Fibroblast of skin of scalp (primary cell): ENCODE data around the gene RPS15A. TPM values are rescaled to one million over a fixed set of nuclear protein-coding genes. Genes with fewer than 3 reads are reported as not detected.

Experiments used
- DNase-seq: peaks from one replicate; pipeline ENCODE4 v3.0.0-alpha.2; 2013
- polyA plus RNA-seq, 2 experiments: library from polyadenylated mRNA; unstranded; fragments of 120-200 nt; gene quantifications; one replicate each; pipeline ENCODE4 v1.2.1, GENCODE V29; 2013; ENCODE audit not compliant: insufficient read length in 2 of 2

RPS15A gene
- 1,469 TPM for polyA plus RNA-seq (2013, experiment 1 of 2; ENCODE audit: insufficient read length)
- 1,411 TPM for polyA plus RNA-seq (2013, experiment 2 of 2; ENCODE audit: insufficient read length)

DNA sequence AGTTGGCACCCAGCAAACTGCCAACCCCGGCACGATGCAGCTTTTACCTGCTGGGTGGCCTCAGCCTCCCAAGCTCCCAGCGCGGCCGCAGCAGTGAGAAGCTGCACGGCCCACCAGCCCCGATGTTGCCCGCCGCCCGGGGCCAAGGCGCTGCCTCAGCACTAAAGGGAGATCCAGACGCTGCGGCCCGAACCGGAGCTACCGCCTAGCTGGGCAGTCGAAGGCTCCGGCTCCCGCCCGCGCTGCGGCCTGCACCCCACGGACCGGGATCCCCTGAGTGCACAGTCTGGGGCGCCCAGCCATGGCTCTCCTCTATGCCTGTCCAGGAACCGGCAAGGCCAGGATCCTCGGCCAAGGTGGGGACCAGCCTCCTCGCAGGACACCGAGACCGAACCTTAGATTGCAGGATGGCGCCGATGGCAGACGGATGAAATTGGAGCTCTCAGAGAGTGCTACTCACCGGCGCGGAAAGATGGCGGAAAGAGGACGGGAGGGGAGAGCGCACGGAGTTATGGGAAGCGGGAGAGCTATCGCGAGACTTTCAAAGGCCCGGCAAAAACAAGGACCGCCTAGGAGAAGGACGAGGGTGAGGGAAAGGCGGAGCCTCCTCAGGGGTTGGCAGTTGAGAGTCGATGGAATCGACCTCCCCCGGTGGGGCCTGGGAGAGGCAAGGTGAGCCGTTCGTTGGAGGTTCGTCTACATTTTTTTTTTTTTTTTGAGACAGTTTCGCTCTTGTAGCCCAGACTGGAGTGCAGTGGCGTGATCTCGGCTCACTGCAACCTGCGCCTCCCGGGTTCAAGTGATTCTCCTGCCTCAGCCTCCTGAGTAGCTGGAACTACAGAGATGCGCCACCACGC, at the start of gene RPS15A:
TSS of gene RPS15A (minus strand) at position 485 of the 857 bp plus-strand sequence. CDS start 1,221 bp downstream, outside the sequence.
- DNase-seq = peak; percentile 98

DNA sequence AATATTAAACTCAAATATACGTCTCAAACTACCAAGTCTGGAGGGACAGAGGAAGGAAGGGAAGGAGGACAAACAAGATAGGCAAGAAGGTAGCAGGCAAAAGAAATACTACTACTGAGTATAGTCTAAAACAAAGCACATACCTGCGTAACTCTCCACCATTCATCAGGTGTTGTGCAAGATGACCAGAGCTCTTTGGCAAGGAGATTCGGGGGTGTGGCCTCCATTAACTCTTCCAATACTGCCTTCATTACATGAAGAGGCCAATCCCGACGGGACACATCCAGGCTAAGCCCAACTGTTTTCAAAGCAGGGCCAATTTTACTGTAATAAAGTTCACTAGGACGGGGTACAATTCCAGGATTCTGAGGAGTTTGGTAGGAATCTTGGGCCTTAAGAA, 49.4 kb upstream of the RPS15A start:
- no peak for DNase-seq

- no peak for DNase-seq
These were observed 46.6 kb upstream of the RPS15A start for GRCh38 chr16:18836702-18837101.

DNA sequence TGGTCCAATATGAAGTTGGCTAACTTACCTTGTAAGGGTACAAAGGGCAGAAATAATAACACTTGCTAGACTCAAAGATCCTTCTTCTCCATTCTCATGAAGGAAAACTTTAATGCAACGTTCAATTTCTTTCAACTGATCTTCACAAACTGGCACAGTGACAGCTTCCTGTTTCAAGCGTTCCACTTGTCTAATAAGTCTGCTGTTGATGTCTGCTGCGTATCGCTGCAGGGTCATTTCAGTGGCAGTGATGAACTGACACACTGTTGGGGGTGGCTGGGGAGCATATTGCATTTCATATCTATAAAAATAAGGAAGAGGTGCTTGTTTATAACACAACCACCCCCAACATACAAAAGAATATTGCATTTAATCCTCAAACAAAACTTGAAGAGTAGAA, 44.7 kb upstream of the RPS15A start:
- no peak for DNase-seq

DNA sequence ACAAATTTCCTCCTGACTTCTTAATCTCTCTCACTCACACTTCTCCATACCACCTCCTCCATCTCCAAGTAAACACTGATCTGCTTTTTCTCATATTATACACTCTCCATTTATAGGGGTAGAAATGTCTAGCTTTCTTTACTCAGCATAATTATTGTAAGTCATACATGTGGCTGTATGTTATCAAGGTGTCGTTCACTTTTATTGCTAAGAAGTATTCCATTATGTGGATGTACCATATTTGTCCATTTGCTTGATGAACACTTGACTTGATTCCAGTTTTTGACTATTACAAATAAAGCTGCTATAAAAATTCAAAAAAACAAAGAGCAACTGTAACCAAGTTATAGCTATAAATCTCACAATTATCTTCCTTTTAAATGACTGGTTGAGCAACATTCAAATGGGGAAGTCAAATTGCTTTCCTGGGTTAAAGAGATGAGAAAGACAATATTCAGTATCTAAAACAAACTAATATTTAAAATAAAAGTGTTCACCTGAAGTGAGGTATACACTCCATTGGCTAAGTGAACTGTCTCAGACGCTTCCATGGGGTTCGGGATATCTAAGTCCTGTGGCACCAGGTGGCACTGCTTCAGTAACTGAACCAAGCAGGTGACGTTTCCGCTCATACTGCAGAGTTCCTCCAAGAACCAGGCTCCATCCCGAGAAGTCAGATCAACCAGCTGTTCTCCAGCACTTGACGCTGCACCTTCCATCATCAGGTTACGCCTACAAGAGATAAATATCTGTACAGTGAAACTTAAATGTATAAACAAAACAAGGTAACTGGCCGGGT, 43.8 kb upstream of the RPS15A start:
- DNase-seq = no peak

DNA sequence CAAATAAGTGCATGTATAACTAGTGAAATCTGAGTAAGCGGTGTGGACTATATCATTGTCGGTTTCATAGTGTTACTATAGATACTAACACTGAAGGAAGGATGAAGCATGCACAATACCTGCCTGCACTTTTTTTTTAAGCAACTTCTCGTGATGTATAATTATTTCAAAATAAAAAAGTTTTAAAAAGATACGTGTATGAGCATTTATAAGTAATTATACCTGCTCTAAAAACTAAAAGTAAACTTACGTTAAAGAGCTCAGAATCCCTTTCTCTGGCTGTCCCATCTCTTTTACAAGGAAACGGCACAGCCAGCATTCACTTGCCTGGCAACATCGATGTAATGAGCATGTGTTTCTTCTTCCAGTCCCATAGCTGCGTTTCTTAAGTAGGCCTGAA, 42.5 kb upstream of the RPS15A start:
- no peak for DNase-seq

DNA sequence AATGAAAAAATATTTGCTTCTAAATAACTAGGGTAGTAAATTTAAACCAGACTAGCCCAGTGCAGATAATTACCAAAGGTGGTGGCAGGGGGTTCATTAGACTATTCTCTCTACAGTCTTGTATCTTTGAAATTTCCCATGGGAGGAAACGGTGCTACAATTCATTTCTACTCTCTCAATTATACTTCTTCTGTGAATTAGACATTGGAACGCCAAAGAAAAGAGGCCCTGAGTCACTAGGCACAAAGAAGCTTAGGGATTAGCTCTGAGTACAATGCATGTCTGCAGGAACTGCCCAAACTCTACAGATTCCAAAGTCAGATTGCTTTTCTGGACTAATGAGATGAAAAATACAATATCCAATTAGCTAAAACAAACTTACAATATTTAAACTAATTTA, 41.9 kb upstream of the RPS15A start:
- no peak for DNase-seq

GRCh38 chr16:18829251-18829650, 39.1 kb upstream of the RPS15A start:
- DNase-seq = no peak

- DNase-seq = no peak
These were observed 37.8 kb upstream of the RPS15A start for GRCh38 chr16:18827890-18828289.

- no peak for DNase-seq
These were observed 26.2 kb upstream of the RPS15A start for GRCh38 chr16:18816286-18816685.

DNA sequence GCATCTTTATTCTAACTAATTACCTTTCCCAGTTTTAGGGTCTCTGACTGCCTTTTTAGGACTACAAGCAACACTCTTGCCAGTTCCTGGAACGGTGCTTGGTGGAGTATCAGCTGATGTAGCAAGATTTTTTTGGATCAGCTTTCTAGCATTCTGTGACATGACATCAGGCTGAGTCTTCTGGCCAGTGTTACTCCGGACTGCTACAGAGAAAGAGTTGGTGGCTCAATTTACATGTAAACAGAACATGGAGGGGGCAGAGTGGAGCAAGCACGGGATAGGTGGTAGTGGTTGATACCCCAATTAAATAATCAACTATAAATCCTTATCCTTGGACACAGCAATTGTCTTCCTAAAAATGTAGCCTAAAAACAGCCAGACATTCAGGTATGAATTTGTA, 21.8 kb upstream of the RPS15A start:
- DNase-seq = no peak

GRCh38 chr16:18809165-18809564, 19.0 kb upstream of the RPS15A start:
- DNase-seq = no peak

- DNase-seq = no peak
These were observed 15.2 kb upstream of the RPS15A start for GRCh38 chr16:18805257-18805773.

DNA sequence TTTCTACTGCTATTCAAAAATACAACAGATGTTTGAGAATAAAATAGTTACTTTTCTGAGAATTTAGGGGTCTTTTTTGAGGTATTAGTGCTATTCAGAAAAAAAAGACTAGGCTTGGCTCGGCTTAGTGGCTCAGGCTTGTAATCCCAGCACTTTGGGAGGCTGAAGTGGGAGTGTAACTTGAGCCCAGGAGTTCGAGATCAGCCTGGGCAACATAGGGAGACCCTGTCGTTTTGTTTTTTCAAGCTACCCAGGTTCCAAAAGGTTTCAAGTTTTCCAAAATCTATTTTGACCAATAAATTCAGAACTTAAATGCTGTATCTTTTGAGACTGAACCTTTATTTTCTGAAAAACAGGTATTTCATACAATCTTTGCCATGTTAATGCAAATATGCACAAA, 14.4 kb upstream of the RPS15A start:
- DNase-seq = no peak

DNA sequence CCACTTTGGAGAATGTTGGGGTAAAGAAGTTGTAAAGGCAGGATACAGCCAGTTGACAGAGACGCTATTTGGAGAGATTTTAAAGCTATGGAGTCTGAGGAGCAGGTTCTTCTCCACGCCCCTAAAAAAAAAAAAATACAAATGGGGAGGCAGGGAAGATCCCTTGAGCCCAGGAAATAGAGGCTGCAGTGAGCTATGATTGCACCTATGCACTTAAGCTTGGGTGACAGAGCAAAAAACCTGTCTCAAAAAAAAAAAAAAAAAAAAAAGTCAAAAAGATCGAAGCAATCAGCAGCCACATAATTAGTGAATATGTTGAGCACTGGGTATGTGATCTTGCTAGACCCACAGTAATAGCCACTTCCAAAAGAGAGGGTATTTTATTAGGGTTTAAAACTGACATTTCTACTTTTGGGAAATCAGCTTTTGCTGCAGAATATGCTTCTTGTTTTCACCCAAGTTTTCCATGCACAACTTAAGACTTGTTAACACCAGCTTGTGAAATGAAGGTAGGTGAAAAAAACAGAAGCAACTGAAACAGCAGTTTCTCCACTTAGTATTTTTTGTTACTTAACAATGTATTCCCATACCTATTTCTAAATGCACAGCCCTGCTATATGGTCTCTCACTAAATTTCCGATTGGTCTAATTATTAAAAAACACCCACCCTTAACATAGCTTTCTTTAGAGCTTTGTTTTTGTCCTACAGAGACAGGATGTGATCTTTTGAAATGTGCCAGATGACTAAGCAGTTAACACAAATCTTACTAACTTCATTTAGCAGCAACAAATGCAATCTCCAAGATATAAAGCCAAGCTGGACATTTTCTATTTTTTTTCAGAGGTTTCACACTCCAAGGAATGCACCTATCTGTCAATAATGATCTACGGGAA, 13.7 kb upstream of the RPS15A start:
- DNase-seq = peak; percentile 10

GRCh38 chr16:18802767-18803343, 12.7 kb upstream of the RPS15A start:
- DNase-seq = no peak

GRCh38 chr16:18801145-18801972, 11.2 kb upstream of the RPS15A start, which contains the start of gene ARL6IP1:
Gene ARL6IP1, minus strand, starts transcription at chr16:18801549. Its CDS starts 83 bp downstream, at chr16:18801466.
- peak; percentile 100 for DNase-seq

- DNase-seq = no peak
These were observed 10.6 kb upstream of the RPS15A start for GRCh38 chr16:18800775-18801144.

DNA sequence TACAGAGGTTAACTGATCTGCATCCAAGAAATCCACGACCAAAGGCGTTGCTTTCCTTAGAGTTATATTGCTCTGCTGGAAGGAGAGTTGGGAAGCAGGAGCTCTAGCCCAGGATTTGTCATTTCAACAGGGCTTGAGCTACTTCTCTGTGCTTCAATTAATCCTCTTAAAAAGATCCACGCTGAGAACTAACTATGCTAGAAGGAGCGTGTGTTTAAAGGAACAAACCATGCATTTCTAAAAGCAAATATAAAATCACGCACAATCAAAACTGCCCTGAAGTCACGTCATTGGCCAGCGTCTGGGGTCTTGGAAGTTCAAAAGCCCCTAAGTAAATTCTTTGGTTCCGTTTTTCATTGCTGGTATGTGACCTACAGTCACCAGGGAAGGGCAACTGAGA, 10.2 kb upstream of the RPS15A start:
- no peak for DNase-seq

- DNase-seq = no peak
These were observed 9.4 kb upstream of the RPS15A start for GRCh38 chr16:18799500-18799899.

- DNase-seq = no peak
These were observed 7.6 kb upstream of the RPS15A start for GRCh38 chr16:18797746-18798145.
